ENCODE data around the gene AK8.

The AK8 gene

GRCh38 chr9:132808645-132809044 lies 69.4 kb downstream of the AK8 start:
- DNase-seq (ENCODE audit: low spot score in 2 of 2) (no peak), ATAC-seq (replicated peaks; ENCODE audit: extremely low read depth, poor library complexity, severe bottlenecking) (no peak)
- Mint-ChIP-seq H3K36me3 (ENCODE audit: insufficient read depth) (peaks cover 2% of the 10 kb centered on the region), H3K27ac (ENCODE audit: low read depth) (no peak overlapping the region), H3K27me3 (peaks cover 47% of the 10 kb centered on the region), H3K9me3 (no peaks in the 10 kb centered on the region), H3K4me3 (no peak overlapping the region), H3K4me1 (peaks cover 14% of the 10 kb centered on the region)

GRCh38 chr9:132806723-132807421 lies 71.2 kb downstream of the AK8 start:
- Mint-ChIP-seq H3K27ac (ENCODE audit: low read depth) (no peak overlapping the region), H3K36me3 (ENCODE audit: insufficient read depth) (peaks cover 2% of the 10 kb centered on the region), H3K4me3 (no peak overlapping the region), H3K4me1 (peaks cover 14% of the 10 kb centered on the region), H3K9me3 (no peaks in the 10 kb centered on the region), H3K27me3 (peaks cover 38% of the 10 kb centered on the region)
- ATAC-seq (replicated peaks; ENCODE audit: extremely low read depth, poor library complexity, severe bottlenecking) (no peak), DNase-seq (ENCODE audit: low spot score in 2 of 2) (no peak)

- ATAC-seq (replicated peaks; ENCODE audit: extremely low read depth, poor library complexity, severe bottlenecking) (no peak), DNase-seq (ENCODE audit: low spot score in 2 of 2) (no peak)
- Mint-ChIP-seq H3K4me1 (peaks cover 14% of the 10 kb centered on the region), H3K27me3 (peaks cover 38% of the 10 kb centered on the region), H3K4me3 (no peak overlapping the region), H3K27ac (ENCODE audit: low read depth) (no peak overlapping the region), H3K9me3 (no peaks in the 10 kb centered on the region), H3K36me3 (ENCODE audit: insufficient read depth) (peaks cover 2% of the 10 kb centered on the region)
Measured at GRCh38 chr9:132806306-132806705, 71.8 kb downstream of the AK8 start.

GRCh38 chr9:132804576-132805295 lies 73.3 kb downstream of the AK8 start:
- H3K4me3 Mint-ChIP-seq: peak overlapping the region; percentile 58

GRCh38 chr9:132802121-132802795 lies 75.8 kb downstream of the AK8 start:
- H3K4me1 Mint-ChIP-seq: peaks cover 10% of the 10 kb centered on the region
- H3K36me3 Mint-ChIP-seq (ENCODE audit: insufficient read depth): peaks cover 2% of the 10 kb centered on the region
- H3K27ac Mint-ChIP-seq (ENCODE audit: low read depth): no peak overlapping the region
- H3K27me3 Mint-ChIP-seq: peaks cover 17% of the 10 kb centered on the region
- H3K9me3 Mint-ChIP-seq: no peaks in the 10 kb centered on the region
- DNase-seq (ENCODE audit: low spot score in 2 of 2) (no peak), ATAC-seq (replicated peaks; ENCODE audit: extremely low read depth, poor library complexity, severe bottlenecking) (no peak)
- no peak overlapping the region for H3K4me3 Mint-ChIP-seq

More at GRCh38 chr9:132804576-132805295, 73.3 kb downstream of the AK8 start:
- peaks cover 14% of the 10 kb centered on the region for H3K4me1 Mint-ChIP-seq
- H3K27ac Mint-ChIP-seq (ENCODE audit: low read depth): no peak overlapping the region
- DNase-seq (ENCODE audit: low spot score in 2 of 2): no peak
- ATAC-seq (replicated peaks; ENCODE audit: extremely low read depth, poor library complexity, severe bottlenecking): peak; percentile 78
- no peaks in the 10 kb centered on the region for H3K9me3 Mint-ChIP-seq
- peaks cover 2% of the 10 kb centered on the region for H3K36me3 Mint-ChIP-seq (ENCODE audit: insufficient read depth)
- H3K27me3 Mint-ChIP-seq: peaks cover 26% of the 10 kb centered on the region

GRCh38 chr9:132801659-132802058 lies 76.4 kb downstream of the AK8 start:
- peaks cover 10% of the 10 kb centered on the region for H3K4me1 Mint-ChIP-seq
- ATAC-seq (replicated peaks; ENCODE audit: extremely low read depth, poor library complexity, severe bottlenecking): no peak

GRCh38 chr9:132800038-132800648 lies 77.9 kb downstream of the AK8 start:
- Mint-ChIP-seq H3K9me3 (no peaks in the 10 kb centered on the region), H3K27ac (ENCODE audit: low read depth) (no peak overlapping the region), H3K36me3 (ENCODE audit: insufficient read depth) (peaks cover 2% of the 10 kb centered on the region), H3K27me3 (peaks cover 19% of the 10 kb centered on the region), H3K4me1 (peaks cover 10% of the 10 kb centered on the region), H3K4me3 (no peak overlapping the region)
- ATAC-seq (replicated peaks; ENCODE audit: extremely low read depth, poor library complexity, severe bottlenecking) (peak; percentile 53), DNase-seq (ENCODE audit: low spot score in 2 of 2) (peak; percentile 46 to 47)

More at GRCh38 chr9:132801659-132802058, 76.4 kb downstream of the AK8 start:
- Mint-ChIP-seq H3K27ac (ENCODE audit: low read depth) (no peak overlapping the region), H3K9me3 (no peaks in the 10 kb centered on the region), H3K4me3 (no peak overlapping the region), H3K36me3 (ENCODE audit: insufficient read depth) (peaks cover 2% of the 10 kb centered on the region), H3K27me3 (peaks cover 16% of the 10 kb centered on the region)
- DNase-seq (ENCODE audit: low spot score in 2 of 2): no peak

GRCh38 chr9:132798817-132799790 lies 79.0 kb downstream of the AK8 start:
- Mint-ChIP-seq H3K9me3 (no peaks in the 10 kb centered on the region), H3K4me3 (no peak overlapping the region), H3K36me3 (ENCODE audit: insufficient read depth) (no peaks in the 10 kb centered on the region), H3K27ac (ENCODE audit: low read depth) (no peak overlapping the region), H3K27me3 (peaks cover 29% of the 10 kb centered on the region), H3K4me1 (peaks cover under 1% of the 10 kb centered on the region)
- DNase-seq (ENCODE audit: low spot score in 2 of 2): no peak
- no peak for ATAC-seq (replicated peaks; ENCODE audit: extremely low read depth, poor library complexity, severe bottlenecking)

GRCh38 chr9:132797861-132798659 lies 80.0 kb downstream of the AK8 start:
- Mint-ChIP-seq H3K36me3 (ENCODE audit: insufficient read depth) (no peaks in the 10 kb centered on the region), H3K4me1 (no peaks in the 10 kb centered on the region), H3K4me3 (no peak overlapping the region), H3K27me3 (peaks cover 39% of the 10 kb centered on the region), H3K27ac (ENCODE audit: low read depth) (no peak overlapping the region), H3K9me3 (no peaks in the 10 kb centered on the region)
- DNase-seq (ENCODE audit: low spot score in 2 of 2) (no peak), ATAC-seq (replicated peaks; ENCODE audit: extremely low read depth, poor library complexity, severe bottlenecking) (no peak)

GRCh38 chr9:132795511-132796303 lies 82.4 kb downstream of the AK8 start:
- H3K9me3 Mint-ChIP-seq: no peaks in the 10 kb centered on the region
- DNase-seq (ENCODE audit: low spot score in 2 of 2): no peak
- no peaks in the 10 kb centered on the region for H3K4me1 Mint-ChIP-seq
- no peak for ATAC-seq (replicated peaks; ENCODE audit: extremely low read depth, poor library complexity, severe bottlenecking)
- peaks cover 48% of the 10 kb centered on the region for H3K27me3 Mint-ChIP-seq
- no peak overlapping the region for H3K27ac Mint-ChIP-seq (ENCODE audit: low read depth)
- H3K4me3 Mint-ChIP-seq: no peak overlapping the region
- no peaks in the 10 kb centered on the region for H3K36me3 Mint-ChIP-seq (ENCODE audit: insufficient read depth)
